B cell (primary cell): Measurements from ENCODE around the gene ACER2. TPM values are rescaled to one million over a fixed set of nuclear protein-coding genes. Genes with fewer than 3 reads are reported as not detected.

ENCODE experiments used
- ATAC-seq: fragments of 200-7000 bp; cut with Tn5 transposase; one replicate; pipeline ENCODE4 v1.10.0; 2021; ENCODE audit warnings: low read depth, mild to moderate bottlenecking, moderate number of reproducible peaks, moderate library complexity
- CTCF ChIA-PET: fragments of 350-600 bp; sonication (Branson Sonifier 250); formaldehyde crosslinking; loops from one replicate; lab custom pipeline; 2021; ENCODE audit warnings: antibody characterized with exemption, inconsistent platforms; lab: Charles Lee
- POLR2A ChIA-PET: fragments of 350-600 bp; sonication (Branson Sonifier 250); formaldehyde crosslinking; loops from one replicate; lab custom pipeline; 2021; ENCODE audit warnings: antibody characterized with exemption; lab: Charles Lee
- DNase-seq: peaks from one replicate; pipeline ENCODE4 v3.0.0; 2013
- H2AFZ ChIP-seq: 2 replicates; pipeline ENCODE4 v1.6.1; 2012; ENCODE audit warnings: mild to moderate bottlenecking, low read depth, low read length; ENCODE audit not compliant: insufficient read depth, poor library complexity, severe bottlenecking
- H3K27ac ChIP-seq, 2 donors: 1 replicate in 1 of 2; 2 replicates in 1 of 2; pipeline ENCODE4 v1.5.1; 2012 to 2013; ENCODE audit warnings: low read length in 2 of 2, mild to moderate bottlenecking in 2 of 2, moderate library complexity in 1 of 2
- H3K27me3 ChIP-seq, 4 experiments: fragments of 200-600 bp in 1 of 4; sonication (generic) in 1 of 4; replicated peaks in 1 of 4; 1 replicate in 2 of 4; 2 replicates in 2 of 4; pipeline versions ENCODE4 v1.6.1 to v1.7.0; 2013 to 2016; ENCODE audit warnings: low read length in 3 of 4, mild to moderate bottlenecking in 2 of 4, mixed read lengths in 1 of 4, moderate library complexity in 1 of 4; ENCODE audit not compliant: insufficient read depth in 4 of 4, control insufficient read depth in 3 of 4; ENCODE audit errors: control extremely low read depth in 1 of 4
- H3K36me3 ChIP-seq, 2 experiments: replicated peaks in 1 of 2; 1 replicate in 1 of 2; 2 replicates in 1 of 2; pipeline versions ENCODE4 v1.6.1 to v1.7.1; 2013; ENCODE audit warnings: low read length in 1 of 2; ENCODE audit not compliant: insufficient read depth in 2 of 2, control insufficient read depth in 1 of 2; ENCODE audit errors: control extremely low read depth in 1 of 2, extremely low read depth in 1 of 2
- H3K4me1 ChIP-seq, 2 donors: fragments of 200-600 bp in 1 of 2; sonication (generic) in 1 of 2; 1 replicate in 1 of 2; 2 replicates in 1 of 2; pipeline versions ENCODE4 v1.5.1 to v1.6.1; 2013 to 2017; ENCODE audit warnings: low read length in 2 of 2; ENCODE audit not compliant: control insufficient read depth in 2 of 2, insufficient read depth in 2 of 2
- H3K4me2 ChIP-seq: replicated peaks from 2 replicates; pipeline ENCODE3; 2012; ENCODE audit warnings: mild to moderate bottlenecking, low read depth, low read length; ENCODE audit not compliant: poor library complexity, severe bottlenecking
- H3K4me3 ChIP-seq, 5 experiments: fragments of 200-600 bp in 1 of 5; sonication (generic) in 1 of 5; 1 replicate in 3 of 5; 2 replicates in 2 of 5; pipeline versions ENCODE4 v1.5.1 to v1.7.0; 2011 to 2016; ENCODE audit warnings: low read length in 4 of 5, mild to moderate bottlenecking in 4 of 5, low read depth in 2 of 5, control low read depth in 1 of 5, moderate library complexity in 1 of 5; ENCODE audit not compliant: insufficient read depth in 1 of 5; ENCODE audit errors: control extremely low read depth in 1 of 5, extremely low read depth in 1 of 5
- H3K79me2 ChIP-seq: fragments of 200-600 bp; sonication (generic); one replicate; pipeline ENCODE4 v1.6.0; 2016; ENCODE audit warnings: low read length; ENCODE audit not compliant: control insufficient read depth, insufficient read depth
- H3K9ac ChIP-seq: fragments of 200-600 bp; sonication (generic); 2 replicates; pipeline ENCODE4 v1.6.1; 2017; ENCODE audit warnings: mild to moderate bottlenecking, low read length, moderate library complexity
- H3K9me3 ChIP-seq, 3 donors: one replicate each; pipeline versions ENCODE4 v1.6.1 to v1.7.1; 2013; ENCODE audit warnings: low read length in 2 of 3; ENCODE audit not compliant: control insufficient read depth in 2 of 3, insufficient read depth in 1 of 3; ENCODE audit errors: control extremely low read depth in 1 of 3
- H4K20me1 ChIP-seq: 2 replicates; pipeline ENCODE4 v1.6.0; 2012; ENCODE audit warnings: mild to moderate bottlenecking, low read length; ENCODE audit not compliant: insufficient read depth, control insufficient read depth, poor library complexity, severe bottlenecking
- H3K27ac Mint-ChIP-seq: one replicate; pipeline ENCODE4 v1.8.0; 2021; ENCODE audit warnings: mixed read lengths
- H3K27me3 Mint-ChIP-seq: one replicate; pipeline ENCODE4 v1.8.0; 2021; ENCODE audit warnings: mixed read lengths
- H3K4me1 Mint-ChIP-seq: one replicate; pipeline ENCODE4 v1.8.0; 2021; ENCODE audit warnings: mixed read lengths
- H3K4me3 Mint-ChIP-seq: one replicate; pipeline ENCODE4 v1.8.0; 2021; ENCODE audit warnings: mixed read lengths
- H3K9me3 Mint-ChIP-seq: one replicate; pipeline ENCODE4 v1.8.0; 2022; ENCODE audit warnings: mixed read lengths; ENCODE audit not compliant: insufficient read depth
- EZH2 ChIP-seq: IDR thresholded peaks from 2 replicates; pipeline ENCODE4 v1.6.1; 2012; ENCODE audit warnings: borderline replicate concordance, low read depth, mild to moderate bottlenecking, moderate library complexity, low read length; ENCODE audit not compliant: insufficient read depth, poor library complexity, severe bottlenecking
- whole genome bisulfite sequencing: methylation state at CpG from one replicate; pipeline ENCODE4 v1.1.5; 2013; ENCODE audit warnings: missing lambda C conversion rate; ENCODE audit not compliant: insufficient coverage; 5-methylcytosine and 5-hydroxymethylcytosine counted together
- intact Hi-C: fragments of 100-400 bp; cut with micrococcal nuclease; formaldehyde crosslinking; loops from one replicate; pipeline ENCODE4 v1.10.0; 2022
- polyA plus RNA-seq: library from polyadenylated mRNA; depleted of rRNA; stranded (reverse); fragments of >200 nt; gene quantifications from 2 replicates; pipeline ENCODE4 v1.2.3, GENCODE V29; 2012
- total RNA-seq, 2 donors: library from RNA; stranded (reverse); fragments of 120-200 nt in 1 of 2; gene quantifications; 1 replicate in 1 of 2; 2 replicates in 1 of 2; pipeline versions ENCODE4 v1.2.3 to v1.2.4, GENCODE V29; 2013 to 2022
- TF ChIP-seq, protein P1 (sequence below): fragments of 200-600 bp; IDR thresholded peaks from one replicate; pipeline ENCODE4 v1.8.0; 2022; ENCODE audit warnings: antibody characterized with exemption, mild to moderate bottlenecking

ACER2 gene
- total and polyA plus RNA-seq, 2 donors (not counting 1 experiment from before 2014, with no cell fraction given), result 1.1 to 5.5 TPM

DNA sequence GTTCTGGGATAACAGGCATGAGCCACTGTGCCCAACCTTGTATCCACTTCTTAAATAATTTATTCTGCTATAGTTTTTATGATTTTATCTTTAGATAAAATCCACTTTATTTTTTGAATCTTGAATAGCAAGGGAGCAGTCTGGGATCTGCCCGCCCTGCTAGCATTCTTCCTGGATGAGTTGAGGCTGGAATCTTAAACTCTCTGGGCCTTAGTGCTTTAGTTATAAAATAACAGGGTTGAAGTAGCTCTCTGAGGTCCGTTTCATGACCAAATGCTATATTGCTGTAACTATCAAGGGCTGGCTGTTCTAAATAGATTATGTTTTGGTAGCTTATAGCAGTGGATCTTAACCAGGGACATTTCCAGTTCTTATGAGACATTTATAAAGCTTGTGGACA, 20.8 kb downstream of the ACER2 start:
- Mint-ChIP-seq H3K9me3 (no peaks in the 10 kb centered on the region), H3K4me1 (no peaks in the 10 kb centered on the region), H3K27me3 (no peaks in the 10 kb centered on the region), H3K4me3 (no peak overlapping the region), H3K27ac (no peak overlapping the region)
- H4K20me1 ChIP-seq, result no peaks in the 10 kb centered on the region
- TF ChIP-seq EZH2, result no peak
- TF ChIP-seq, protein P1, sequence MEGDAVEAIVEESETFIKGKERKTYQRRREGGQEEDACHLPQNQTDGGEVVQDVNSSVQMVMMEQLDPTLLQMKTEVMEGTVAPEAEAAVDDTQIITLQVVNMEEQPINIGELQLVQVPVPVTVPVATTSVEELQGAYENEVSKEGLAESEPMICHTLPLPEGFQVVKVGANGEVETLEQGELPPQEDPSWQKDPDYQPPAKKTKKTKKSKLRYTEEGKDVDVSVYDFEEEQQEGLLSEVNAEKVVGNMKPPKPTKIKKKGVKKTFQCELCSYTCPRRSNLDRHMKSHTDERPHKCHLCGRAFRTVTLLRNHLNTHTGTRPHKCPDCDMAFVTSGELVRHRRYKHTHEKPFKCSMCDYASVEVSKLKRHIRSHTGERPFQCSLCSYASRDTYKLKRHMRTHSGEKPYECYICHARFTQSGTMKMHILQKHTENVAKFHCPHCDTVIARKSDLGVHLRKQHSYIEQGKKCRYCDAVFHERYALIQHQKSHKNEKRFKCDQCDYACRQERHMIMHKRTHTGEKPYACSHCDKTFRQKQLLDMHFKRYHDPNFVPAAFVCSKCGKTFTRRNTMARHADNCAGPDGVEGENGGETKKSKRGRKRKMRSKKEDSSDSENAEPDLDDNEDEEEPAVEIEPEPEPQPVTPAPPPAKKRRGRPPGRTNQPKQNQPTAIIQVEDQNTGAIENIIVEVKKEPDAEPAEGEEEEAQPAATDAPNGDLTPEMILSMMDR, result no peak
- H3K9me3 ChIP-seq, result no peaks in the 10 kb centered on the region
- WGBS, result 86% methylated on average over 2 of the region's 2 CpGs
- ChIA-PET CTCF (no interaction called here), POLR2A (no interaction called here)
- H3K27me3 ChIP-seq, result no peaks in the 10 kb centered on the region
- no peak overlapping the region for H2AFZ ChIP-seq
- no peaks in the 10 kb centered on the region for H3K36me3 ChIP-seq
- H3K27ac ChIP-seq, result no peak overlapping the region
- H3K4me3 ChIP-seq, result no peak overlapping the region
- no peak overlapping the region for H3K4me2 ChIP-seq
- DNase-seq (no peak), ATAC-seq (no peak)
- no peaks in the 10 kb centered on the region for H3K4me1 ChIP-seq
- no peaks in the 10 kb centered on the region for H3K79me2 ChIP-seq
- H3K9ac ChIP-seq, result no peak overlapping the region
- intact Hi-C loops, result no loop called here

DNA sequence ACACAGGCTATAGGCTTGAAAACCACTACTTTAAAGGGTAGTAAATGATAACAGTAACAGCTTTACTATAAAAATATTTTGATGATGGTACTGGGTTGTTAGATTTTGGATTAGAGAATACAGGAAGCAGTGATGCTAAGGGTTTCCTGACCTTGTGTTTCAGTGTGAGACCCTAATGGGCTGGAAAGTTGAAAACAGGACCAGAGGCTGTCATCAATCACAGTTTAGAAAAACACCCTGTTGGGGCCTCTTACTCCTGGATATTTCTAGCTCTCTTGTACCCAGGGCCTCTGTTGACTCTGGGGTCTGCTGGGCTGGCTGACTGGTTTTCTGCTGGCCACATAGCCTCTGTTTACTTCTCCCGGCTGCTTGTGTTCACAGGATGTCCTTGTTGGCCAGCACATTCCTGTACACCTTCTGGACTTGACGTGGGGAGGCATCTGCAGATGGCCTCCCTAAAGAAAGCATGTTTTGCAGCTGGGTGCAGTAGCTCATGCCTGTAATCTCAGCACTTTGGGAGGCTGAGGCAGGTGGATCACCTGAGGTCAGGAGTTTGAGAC, 21.5 kb downstream of the ACER2 start:
- POLR2A ChIA-PET, result no interaction called here
- no peaks in the 10 kb centered on the region for H3K4me1 Mint-ChIP-seq

More for the DNA sequence above, 21.5 kb downstream of the ACER2 start:
- no peaks in the 10 kb centered on the region for H3K9me3 Mint-ChIP-seq
- Histone ChIP-seq H3K36me3 (no peaks in the 10 kb centered on the region), H3K9me3 (no peaks in the 10 kb centered on the region), H3K4me2 (no peak overlapping the region), H3K27ac (no peak overlapping the region), H2AFZ (no peak overlapping the region), H4K20me1 (no peaks in the 10 kb centered on the region), H3K4me1 (no peaks in the 10 kb centered on the region), H3K79me2 (no peaks in the 10 kb centered on the region), H3K27me3 (no peaks in the 10 kb centered on the region), H3K9ac (no peak overlapping the region), H3K4me3 (no peak overlapping the region)
- H3K27me3 Mint-ChIP-seq, result no peaks in the 10 kb centered on the region
- H3K4me3 Mint-ChIP-seq, result no peak overlapping the region
- TF ChIP-seq, protein P1, result no peak
- intact Hi-C loops, result no loop called here
- ATAC-seq, result no peak
- no peak overlapping the region for H3K27ac Mint-ChIP-seq
- DNase-seq, result no peak
- 97% methylated on average over 2 of the region's 2 CpGs for WGBS
- CTCF ChIA-PET, result no interaction called here
